ENCODE data around the gene NOXO1.

Gene NOXO1

GRCh38 chr16:1932050-1933028 lies 48.9 kb downstream of the NOXO1 start:
- no peak overlapping the region for H3K4me3 ChIP-seq (ENCODE audit: low read depth, low read length)
- no peak for TF ChIP-seq CTCF (IDR thresholded peaks at IDR 0.05; ENCODE audit: low read depth, low read length, missing control alignments)
- no peak for DNase-seq (ENCODE audit: low read depth)

- no peak for DNase-seq (ENCODE audit: low read depth)
- TF ChIP-seq CTCF (IDR thresholded peaks at IDR 0.05; ENCODE audit: low read depth, low read length, missing control alignments) = no peak
- H3K4me3 ChIP-seq (ENCODE audit: low read depth, low read length) = no peak overlapping the region
Observed at GRCh38 chr16:1930338-1930720, 50.9 kb downstream of the NOXO1 start.

- peak; percentile 38 for DNase-seq (ENCODE audit: low read depth)
- TF ChIP-seq CTCF (IDR thresholded peaks at IDR 0.05; ENCODE audit: low read depth, low read length, missing control alignments) = peak; percentile 82
- peak overlapping the region; percentile 45 for H3K4me3 ChIP-seq (ENCODE audit: low read depth, low read length)
Observed at GRCh38 chr16:1929578-1930337, 51.5 kb downstream of the NOXO1 start.

GRCh38 chr16:1929105-1929504 lies 52.2 kb downstream of the NOXO1 start:
- peak overlapping the region; percentile 45 for H3K4me3 ChIP-seq (ENCODE audit: low read depth, low read length)
- no peak for DNase-seq (ENCODE audit: low read depth)
- no peak for TF ChIP-seq CTCF (IDR thresholded peaks at IDR 0.05; ENCODE audit: low read depth, low read length, missing control alignments)

Measured in GM12864 (cell line).